ENCODE results near the gene FN3KRP. TPM values are rescaled to one million over a fixed set of nuclear protein-coding genes. Genes with fewer than 3 reads are reported as not detected.

Gene FN3KRP
- total RNA-seq, 4 donors from 2014 or later, result 12.8 to 22.9 (median 18.2) TPM

- no peak overlapping the region for H3K27ac ChIP-seq
- H3K4me3 ChIP-seq, result peak overlapping the region in 1 of 2 donors; percentile 22
- H3K9me3 ChIP-seq, result no peaks in the 10 kb centered on the region
- H3K27me3 ChIP-seq, result no peaks in the 10 kb centered on the region
- TF ChIP-seq POLR2A (IDR thresholded peaks at IDR 0.05), result no peak
- TF ChIP-seq CTCF (IDR thresholded peaks at IDR 0.05), result peak; percentile 65 to 90 (median 80)
- peaks cover 0 to 35% of the 10 kb centered on the region in 2 donors for H3K36me3 ChIP-seq
- 32 to 61% methylated on average over 14 to 24 of the region's 34 CpGs for WGBS, 2 donors (ENCODE audit: low coverage in 1 of 2)
- peaks cover 0 to 15% (median 0%) of the 10 kb centered on the region in 3 donors for H3K4me1 ChIP-seq
- peak; percentile 66 for ATAC-seq
These were observed 58.7 kb downstream of the FN3KRP start for GRCh38 chr17:82775001-82775823.

GRCh38 chr17:82776454-82776853, 59.9 kb downstream of the FN3KRP start:
- ATAC-seq, result no peak
- TF ChIP-seq EP300 (IDR thresholded peaks at IDR 0.05), result no peak
- TF ChIP-seq POLR2AphosphoS5 (IDR thresholded peaks at IDR 0.05), result no peak
- no peak for TF ChIP-seq POLR2A (IDR thresholded peaks at IDR 0.05)
- no peak for TF ChIP-seq CTCF (IDR thresholded peaks at IDR 0.05)
- 85 to 89% methylated on average over 6 to 8 of the region's 13 CpGs for WGBS, 2 donors (ENCODE audit: low coverage in 1 of 2)
- H3K36me3 ChIP-seq, result peaks cover 0 to 29% of the 10 kb centered on the region in 2 donors
- no peak overlapping the region for H3K4me3 ChIP-seq
- H3K9me3 ChIP-seq, result no peaks in the 10 kb centered on the region
- peaks cover 0 to 18% (median 0%) of the 10 kb centered on the region in 3 donors for H3K4me1 ChIP-seq
- no peaks in the 10 kb centered on the region for H3K27me3 ChIP-seq
- no peak overlapping the region for H3K27ac ChIP-seq

Small RNA genes within 50 kb of the gene (small RNA-seq; reads per million reads assigned to genes)
- 0 reads per million in 4 donors for gene MIR4525

Other genes starting within 250 kb of the FN3KRP start
- gene FOXK2, start 197.0 kb upstream of the FN3KRP start, total RNA-seq, result 10 to 100 TPM; 35.1 to 63.4 (median 52.6) TPM
- gene WDR45B, start 68.3 kb upstream of the FN3KRP start, total RNA-seq, result 10 to 100 TPM; 70.8 to 77.4 (median 76.4) TPM
- gene RAB40B, start 18.0 kb upstream of the FN3KRP start, total RNA-seq, result 10 to 100 TPM; 10.4 to 25.5 (median 19.2) TPM
- gene FN3K, start 18.9 kb downstream of the FN3KRP start, total RNA-seq, result 10 to 100 TPM in 1 of 4 donors, 1 to 10 TPM in 3; 6.9 to 22.0 (median 8.6) TPM
- gene TBCD, start 35.4 kb downstream of the FN3KRP start, total RNA-seq, result 10 to 100 TPM; 32.0 to 57.8 (median 47.0) TPM
- 1 to 10 TPM in 2 of 4 donors, under 1 TPM in 1, not detected in 1; 0.46 to 1.6 (median 1.1) TPM for gene ZNF750, start 123.3 kb downstream of the FN3KRP start, total RNA-seq

Measured in gastroesophageal sphincter (tissue), 4 donors.